NCI-H748 (cell line): ENCODE measurements around the gene ZC4H2.
"Not testable (repeated sequence)": the region's sequence is repeated elsewhere in the genome, so short reads cannot be mapped to it uniquely, and the experiment has no call there.

ENCODE experiments used
- DNase-seq: peaks from one replicate; lab custom pipeline; 2025; ENCODE audit not compliant: unreplicated experiment; lab: John Stamatoyannopoulos, UW

ZC4H2 gene, protein sequence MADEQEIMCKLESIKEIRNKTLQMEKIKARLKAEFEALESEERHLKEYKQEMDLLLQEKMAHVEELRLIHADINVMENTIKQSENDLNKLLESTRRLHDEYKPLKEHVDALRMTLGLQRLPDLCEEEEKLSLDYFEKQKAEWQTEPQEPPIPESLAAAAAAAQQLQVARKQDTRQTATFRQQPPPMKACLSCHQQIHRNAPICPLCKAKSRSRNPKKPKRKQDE

DNA sequence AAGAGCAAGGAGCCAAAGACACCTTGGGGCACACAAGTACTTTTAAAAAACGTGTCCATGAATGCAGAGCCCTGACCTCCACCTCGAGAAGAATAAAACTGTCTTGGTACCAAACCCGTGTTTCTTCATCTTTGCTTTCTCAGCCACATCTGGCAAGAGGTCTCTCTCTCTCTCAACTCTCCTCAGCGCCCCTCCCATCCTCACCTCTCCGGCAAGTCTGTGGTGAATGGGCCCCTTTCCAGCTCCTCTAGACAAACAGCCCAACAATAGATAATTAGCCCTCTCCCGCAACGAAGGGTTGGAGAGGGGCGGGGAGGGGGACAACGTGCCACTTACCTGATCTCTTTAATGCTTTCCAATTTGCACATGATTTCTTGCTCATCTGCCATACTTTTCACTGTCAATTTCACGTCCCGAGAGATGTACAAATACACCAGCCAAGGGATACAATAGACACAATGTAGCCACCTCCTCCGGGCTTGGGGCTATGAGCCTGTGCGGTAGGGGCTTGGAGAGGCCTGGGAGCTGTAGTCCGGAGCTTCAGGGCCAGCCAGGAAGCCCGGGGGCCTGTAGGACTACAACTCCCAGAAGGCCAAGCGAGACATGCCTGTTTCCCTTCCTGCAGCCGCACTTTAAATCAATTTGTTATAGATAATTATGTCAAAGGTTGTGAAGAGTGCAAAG lies at the start of gene ZC4H2:
TSS of gene ZC4H2 (minus strand) at position 462 of the 684 bp plus-strand sequence. CDS start at position 389, 73 bp downstream.
- DNase-seq: peak; percentile 66

DNA sequence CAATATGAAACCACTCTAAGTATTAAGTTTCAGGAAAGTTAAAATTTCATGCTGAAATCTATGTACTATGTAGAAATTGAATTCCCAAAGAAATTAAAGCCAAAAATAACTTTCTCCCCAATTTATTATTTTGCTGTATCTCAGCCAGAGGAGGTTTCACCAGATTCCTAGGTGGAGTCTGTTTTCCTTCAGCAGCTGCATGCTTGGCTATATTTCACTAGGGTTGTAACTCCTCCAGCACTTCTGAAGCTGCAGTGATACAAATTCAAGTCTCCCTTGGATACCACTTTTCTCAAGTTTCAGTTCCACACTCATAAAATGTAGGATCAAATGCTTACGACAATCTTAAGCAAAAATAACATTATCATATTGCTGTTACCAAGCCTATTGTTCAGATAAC lies 41.2 kb upstream of the ZC4H2 start:
- no peak for DNase-seq

DNA sequence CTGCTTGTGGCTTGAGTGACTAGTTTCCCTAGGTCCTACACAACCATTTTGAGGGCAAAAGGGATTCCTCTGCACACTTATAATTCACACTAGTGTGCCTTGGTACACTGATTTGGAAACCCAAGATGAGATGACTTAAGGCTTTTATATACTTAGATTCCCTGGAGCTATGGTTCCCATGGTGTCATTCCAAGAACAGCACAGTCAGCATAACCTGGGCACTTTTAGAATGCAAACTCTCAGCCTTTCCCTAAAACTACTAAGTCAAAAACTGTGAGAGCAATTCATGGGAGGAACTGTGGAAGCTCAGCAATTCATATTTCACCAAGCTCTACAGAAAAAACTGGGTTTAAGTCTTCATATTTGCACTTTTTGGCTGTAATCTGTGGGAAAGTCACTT lies 38.0 kb upstream of the ZC4H2 start:
- no peak for DNase-seq

DNA sequence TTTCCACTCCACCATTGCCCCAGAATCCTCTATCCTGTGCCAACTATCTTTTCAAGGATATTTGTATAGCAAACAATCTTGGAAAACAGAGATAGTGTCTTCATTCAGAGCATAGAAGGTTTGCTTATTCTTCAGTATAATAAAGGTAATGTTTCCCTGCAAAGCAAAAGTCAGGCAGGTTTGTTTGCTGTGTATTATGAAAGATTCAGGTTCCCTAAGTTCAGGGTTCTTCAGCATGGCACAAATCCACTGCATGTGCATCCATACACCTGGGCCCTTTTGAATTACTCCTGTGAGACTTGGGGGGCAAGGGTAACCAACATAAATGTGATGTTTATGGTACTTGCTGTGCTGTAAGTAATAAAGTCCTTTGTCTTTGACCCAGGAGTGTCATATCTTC lies 33.2 kb upstream of the ZC4H2 start:
- no peak for DNase-seq

DNA sequence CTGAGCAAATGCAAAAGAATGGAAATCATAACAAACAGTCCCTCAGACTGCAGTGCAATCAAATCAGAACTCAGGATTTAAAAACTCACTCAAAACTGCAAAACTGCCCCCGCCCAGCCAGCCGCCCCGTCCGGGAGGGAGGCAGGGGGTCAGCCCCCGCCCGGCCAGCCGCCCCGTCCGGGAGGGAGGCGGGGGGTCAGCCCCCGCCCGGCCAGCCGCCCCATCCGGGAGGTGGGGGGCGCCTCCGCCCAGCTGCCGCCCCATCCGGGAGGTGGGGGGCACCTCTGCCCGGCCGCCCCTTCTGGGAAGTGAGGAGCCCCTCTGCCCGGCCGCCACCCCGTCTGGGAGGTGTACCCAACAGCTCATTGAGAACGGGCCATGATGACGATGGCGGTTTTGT lies 26.0 kb upstream of the ZC4H2 start:
- not testable (repeated sequence) for DNase-seq

DNA sequence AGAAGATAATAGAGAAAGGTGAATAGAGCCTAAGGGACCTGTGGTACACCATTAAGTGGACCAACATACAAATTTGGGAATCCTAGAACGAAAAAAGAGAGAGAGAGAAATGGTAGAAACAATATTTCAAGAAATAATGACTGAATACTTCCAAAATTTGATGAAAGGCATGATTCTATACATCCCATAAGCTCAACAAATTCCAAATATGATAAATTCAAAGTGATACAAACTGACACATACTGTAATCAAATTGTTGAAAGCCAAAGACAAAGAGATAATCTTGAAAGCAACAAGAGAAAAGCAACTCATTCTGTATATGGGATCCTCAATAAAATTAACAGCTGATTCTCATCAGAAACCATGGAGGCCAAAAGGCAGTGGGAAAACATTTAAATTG lies 20.6 kb upstream of the ZC4H2 start:
- DNase-seq: no peak

DNA sequence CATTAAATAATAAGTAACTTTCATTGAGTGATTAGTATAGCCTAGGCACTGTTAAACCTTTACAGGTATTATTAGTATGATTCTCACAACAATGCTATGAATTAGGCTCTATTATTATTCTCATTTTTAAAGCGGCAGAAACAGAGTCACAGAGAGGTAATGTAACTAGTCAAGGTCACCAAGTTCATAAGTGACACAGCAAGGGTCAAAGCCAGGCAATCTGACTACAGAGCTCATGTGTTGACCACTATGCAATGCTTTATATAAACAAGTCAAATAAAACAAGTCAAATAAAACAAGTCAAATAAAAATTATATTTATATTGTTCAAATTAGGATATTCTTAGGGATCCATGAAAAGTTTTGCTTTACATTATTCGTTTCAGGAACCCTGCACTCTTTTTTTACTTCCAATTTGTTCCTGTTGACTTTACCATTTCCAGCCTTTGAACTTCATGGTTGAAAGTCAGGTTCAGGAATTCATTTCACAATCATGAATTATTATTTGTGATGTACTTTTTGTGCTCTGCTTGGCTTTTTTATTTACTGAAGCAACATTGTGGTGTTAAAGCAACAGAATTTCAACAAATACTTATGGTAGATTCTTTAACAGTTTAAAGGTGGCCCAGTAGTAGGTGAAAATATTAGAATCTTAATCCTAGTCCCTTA lies 18.0 kb upstream of the ZC4H2 start:
- no peak for DNase-seq

DNA sequence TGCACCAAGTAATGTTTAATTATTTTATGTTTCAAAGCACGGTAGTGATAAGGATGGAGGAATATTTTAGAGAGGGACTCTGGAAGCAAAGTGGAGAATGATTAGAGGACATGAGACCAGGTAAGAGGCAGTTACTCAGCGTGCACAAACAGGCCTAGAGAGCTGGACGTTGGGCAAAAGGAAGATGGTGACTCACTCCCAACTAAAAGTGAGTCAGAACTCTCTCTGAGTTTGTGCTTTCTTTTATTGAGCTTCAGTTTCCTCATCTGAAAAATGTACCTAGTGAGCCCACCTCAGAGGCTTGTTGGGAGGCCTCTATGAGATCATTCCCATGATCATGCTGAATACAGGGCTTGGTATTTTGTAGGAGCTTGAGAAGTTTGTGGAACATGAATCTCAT lies 1.6 kb upstream of the ZC4H2 start:
- DNase-seq: no peak

DNA sequence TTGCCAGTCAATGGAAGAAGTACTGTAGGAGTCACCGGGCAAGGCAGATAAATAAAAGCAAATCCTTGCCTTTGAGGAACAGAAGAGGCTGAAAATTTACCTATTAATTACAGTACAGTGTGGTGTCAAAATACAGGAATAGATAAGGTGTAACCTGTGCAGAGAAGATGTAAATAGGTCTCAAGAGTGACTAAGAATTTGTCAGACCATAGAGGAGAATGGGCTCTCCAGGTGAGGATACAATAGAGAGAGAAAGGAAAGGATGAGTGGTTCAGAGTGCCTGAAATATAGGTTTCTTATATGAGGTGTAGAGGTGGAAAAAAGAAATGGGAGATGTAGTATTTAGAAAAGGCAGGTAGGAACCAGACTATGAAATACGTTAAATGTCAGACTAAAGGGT lies 801 bp upstream of the ZC4H2 start:
- no peak for DNase-seq

DNA sequence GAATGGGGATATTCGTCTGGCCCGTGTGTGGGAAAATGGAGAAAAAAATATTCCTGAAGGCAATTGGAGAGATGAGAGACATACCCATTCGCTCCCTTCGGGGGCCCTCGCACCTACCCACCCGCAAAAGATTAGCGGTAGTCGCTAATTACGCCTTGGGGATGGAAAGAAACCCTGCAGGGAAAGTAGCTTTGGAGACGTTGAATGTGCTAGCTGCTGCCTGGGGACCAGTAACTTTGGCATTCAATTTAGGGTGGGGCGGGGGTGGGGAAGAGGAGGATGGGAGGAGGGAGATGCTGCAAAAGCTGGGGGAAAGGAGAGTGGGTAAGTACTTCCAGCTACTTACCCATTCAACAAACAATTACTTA lies 407 bp upstream of the ZC4H2 start:
- DNase-seq: no peak

DNA sequence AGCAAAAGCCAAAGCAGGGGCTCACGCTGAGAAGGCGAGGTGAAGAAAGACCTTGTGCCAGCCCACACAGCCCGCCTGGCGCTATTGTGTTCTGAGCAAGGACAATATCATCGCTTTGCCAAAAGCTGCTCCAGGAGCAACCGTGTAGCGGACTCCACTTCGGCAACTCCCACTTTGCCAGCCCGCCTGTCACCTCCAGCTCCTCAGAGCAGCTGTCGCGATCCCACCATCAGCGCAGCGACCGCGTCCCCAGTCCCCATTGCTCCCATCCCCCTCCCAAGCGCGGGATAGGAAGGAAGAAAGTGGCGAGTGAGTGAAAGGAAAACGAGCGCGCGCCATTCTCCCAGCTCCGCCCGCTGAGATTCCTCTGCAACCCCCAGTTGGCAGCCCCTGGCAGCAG lies 759 bp downstream of the ZC4H2 start:
- peak; percentile 39 for DNase-seq

DNA sequence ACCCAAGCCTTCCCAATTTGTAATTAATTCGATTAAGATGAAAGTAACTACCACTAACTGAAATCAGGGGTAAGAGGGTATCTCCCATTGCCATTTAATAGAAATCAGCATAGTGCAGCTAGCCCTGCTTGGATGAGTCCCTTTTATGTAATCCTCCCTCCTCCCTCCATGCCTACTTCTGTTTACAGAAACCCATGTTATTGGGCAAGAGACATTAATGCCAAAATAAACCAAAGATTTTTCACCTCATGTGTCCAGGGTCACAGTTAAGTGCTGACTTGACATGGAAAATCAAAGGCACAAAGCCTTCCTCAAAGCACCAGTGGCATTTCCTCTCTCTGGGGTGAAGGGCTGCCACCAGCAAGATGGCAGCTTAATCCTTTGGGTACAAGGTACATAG lies 50.8 kb downstream of the ZC4H2 start:
- no peak for DNase-seq

DNA sequence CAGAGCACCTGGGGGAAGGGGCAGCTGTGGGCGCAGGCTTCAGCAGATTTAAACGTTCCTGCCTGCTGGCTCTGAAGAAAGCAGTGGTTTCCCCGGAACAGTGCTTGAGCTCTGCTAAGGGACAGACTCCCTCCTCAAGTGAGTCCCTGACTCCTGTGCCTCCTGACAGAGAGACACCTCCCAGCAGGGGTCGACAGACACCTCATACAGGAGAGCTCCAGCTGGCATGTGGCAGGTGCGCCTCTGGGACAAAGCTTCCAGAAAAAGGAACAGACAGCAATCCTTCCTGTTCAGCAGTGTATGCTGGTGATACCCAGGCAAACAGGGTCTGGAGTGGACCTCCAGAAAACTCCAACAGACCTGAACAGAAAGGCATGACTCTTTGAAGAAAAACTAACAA lies 68.1 kb downstream of the ZC4H2 start:
- DNase-seq: no peak

DNA sequence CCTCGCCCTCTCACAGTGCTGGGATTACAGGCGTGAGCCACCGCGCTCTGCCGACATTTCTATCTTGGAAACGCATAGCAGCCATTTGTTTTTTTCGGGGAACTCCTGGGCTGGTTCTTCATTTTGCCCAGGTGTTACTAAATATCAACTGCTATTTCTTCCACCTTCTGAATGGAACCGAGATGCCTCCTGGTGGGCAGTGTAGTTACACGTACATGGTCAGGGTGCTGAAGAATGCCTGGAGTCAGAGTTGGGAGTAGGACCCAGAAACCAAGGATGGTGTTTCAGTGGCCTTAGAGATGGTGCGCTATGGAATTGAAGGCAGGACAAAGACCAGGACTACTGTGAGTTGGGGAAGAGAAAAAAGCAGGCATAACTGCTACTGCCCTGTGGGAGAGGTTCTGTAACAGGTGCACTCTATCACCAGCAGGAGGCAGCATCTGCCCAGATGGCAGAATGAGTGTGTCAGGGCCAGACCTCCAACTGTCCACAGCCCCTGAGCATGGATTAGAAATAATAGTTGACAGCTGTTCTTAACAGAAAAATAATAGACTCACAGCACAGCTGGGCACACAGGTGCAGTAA lies 81.7 kb downstream of the ZC4H2 start:
- peak; percentile 14 for DNase-seq

DNA sequence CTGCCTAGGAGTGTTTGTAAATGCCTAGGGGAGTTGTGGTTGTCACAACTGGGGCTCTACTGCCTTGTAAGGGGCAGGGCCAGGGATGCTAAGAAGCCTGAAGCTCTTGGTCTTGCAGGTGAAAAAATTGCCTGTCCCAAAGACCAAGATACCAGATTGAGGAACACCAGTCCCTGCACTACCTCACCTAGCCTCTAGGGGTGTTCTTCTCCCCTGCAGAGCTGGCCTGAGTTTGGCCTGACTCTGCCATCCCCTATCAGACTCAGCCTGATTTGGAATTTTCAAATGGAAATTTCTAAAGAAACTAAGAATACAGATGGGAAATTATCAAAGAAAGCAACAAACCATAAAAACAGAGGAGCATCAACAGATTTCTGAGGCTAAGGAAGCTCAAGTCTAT lies 90.4 kb downstream of the ZC4H2 start:
- no peak for DNase-seq

DNA sequence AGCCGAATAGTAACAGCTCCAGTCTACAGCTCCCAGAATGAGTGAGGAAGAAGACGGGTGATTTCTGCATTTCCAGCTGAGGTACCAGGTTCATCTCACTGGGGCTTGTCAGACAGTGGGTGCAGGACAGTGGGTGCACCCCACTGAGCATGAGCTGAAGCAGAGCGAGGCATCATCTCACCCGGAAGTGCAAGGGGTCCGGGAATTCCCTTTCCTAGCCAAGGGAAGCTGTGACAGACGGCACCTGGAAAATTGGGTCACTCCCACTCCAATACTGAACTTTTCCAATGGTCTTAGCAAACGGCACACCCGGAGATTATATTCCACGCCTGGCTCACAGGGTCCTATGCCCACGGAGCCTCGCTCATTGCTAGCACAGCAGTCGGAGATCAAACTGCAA lies 97.5 kb downstream of the ZC4H2 start:
- DNase-seq: not testable (repeated sequence)

DNA sequence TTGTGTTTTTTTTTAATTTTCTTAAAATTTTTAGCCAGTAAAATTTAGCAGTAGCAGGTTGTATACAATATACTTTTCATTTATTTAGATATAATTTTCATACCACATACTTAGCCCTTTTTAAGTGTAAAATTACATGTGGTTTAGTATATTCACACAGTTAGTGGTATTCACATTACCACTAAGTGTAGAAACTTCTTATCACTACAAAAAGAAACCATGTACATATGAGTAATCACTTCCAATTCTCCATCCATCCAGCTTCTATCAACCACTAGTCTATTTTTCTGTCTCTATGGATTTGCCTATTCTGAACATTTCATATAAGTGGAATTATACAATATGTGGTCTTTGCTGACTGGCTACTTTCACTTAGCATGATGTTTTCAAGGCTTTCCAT lies 109.0 kb downstream of the ZC4H2 start:
- DNase-seq: no peak
